GF-D8 (cell line): ENCODE results near the gene SNRNP40.
"Not testable (repeated sequence)": the region's sequence is repeated elsewhere in the genome, so short reads cannot be mapped to it uniquely, and the experiment has no call there.

ENCODE experiments used
- DNase-seq: peaks from one replicate; lab custom pipeline; 2025; lab: John Stamatoyannopoulos, UW

SNRNP40 gene

GRCh38 chr1:31296486-31297276, at the start of gene SNRNP40, which contains the start of gene ZCCHC17:
Gene SNRNP40, minus strand, starts transcription at chr1:31296788. Its CDS starts 37 bp downstream, at chr1:31296751.
Gene ZCCHC17, plus strand, starts transcription at chr1:31297032. Its CDS starts 13,067 bp downstream, at chr1:31310099.
- peak; percentile 98 for DNase-seq

GRCh38 chr1:31345635-31346034, 49.0 kb upstream of the SNRNP40 start:
- no peak for DNase-seq

- no peak for DNase-seq
These were observed 47.9 kb upstream of the SNRNP40 start for GRCh38 chr1:31344503-31344902.

GRCh38 chr1:31336687-31337467, 40.3 kb upstream of the SNRNP40 start:
- no peak for DNase-seq

GRCh38 chr1:31335007-31335406, 38.4 kb upstream of the SNRNP40 start:
- DNase-seq: no peak

- no peak for DNase-seq
These were observed 30.8 kb upstream of the SNRNP40 start for GRCh38 chr1:31327381-31327780.

- DNase-seq: no peak
These were observed 29.9 kb upstream of the SNRNP40 start for GRCh38 chr1:31326461-31326860.

GRCh38 chr1:31324992-31325391, 28.4 kb upstream of the SNRNP40 start:
- no peak for DNase-seq

- DNase-seq: no peak
These were observed 27.5 kb upstream of the SNRNP40 start for GRCh38 chr1:31324093-31324492.

- no peak for DNase-seq
These were observed 21.6 kb upstream of the SNRNP40 start for GRCh38 chr1:31318146-31318545.

GRCh38 chr1:31315902-31316301, 19.3 kb upstream of the SNRNP40 start:
- no peak for DNase-seq

- no peak for DNase-seq
These were observed 13.6 kb upstream of the SNRNP40 start for GRCh38 chr1:31310198-31310597.

- DNase-seq: no peak
These were observed 11.4 kb upstream of the SNRNP40 start for GRCh38 chr1:31308036-31308435.

GRCh38 chr1:31306278-31306677, 9.7 kb upstream of the SNRNP40 start:
- DNase-seq: no peak

GRCh38 chr1:31302709-31303441, 6.3 kb upstream of the SNRNP40 start:
- no peak for DNase-seq

- DNase-seq: peak; percentile 26
These were observed 3.6 kb upstream of the SNRNP40 start for GRCh38 chr1:31300193-31300592.

GRCh38 chr1:31299365-31299764, 2.8 kb upstream of the SNRNP40 start:
- DNase-seq: no peak

GRCh38 chr1:31297277-31298247, 974 bp upstream of the SNRNP40 start:
- DNase-seq: no peak

- DNase-seq: no peak
These were observed 608 bp downstream of the SNRNP40 start for GRCh38 chr1:31295874-31296485.

- no peak for DNase-seq
These were observed 7.6 kb downstream of the SNRNP40 start for GRCh38 chr1:31289021-31289420.

- not testable (repeated sequence) for DNase-seq
These were observed 8.8 kb downstream of the SNRNP40 start for GRCh38 chr1:31287791-31288190.
